ENCODE results near the gene HES2. TPM values are rescaled to one million over a fixed set of nuclear protein-coding genes. Genes with fewer than 3 reads are reported as not detected.

The HES2 gene
- total RNA-seq, 2 donors from 2014 or later, result 0.14 TPM; not detected in 1

DNA sequence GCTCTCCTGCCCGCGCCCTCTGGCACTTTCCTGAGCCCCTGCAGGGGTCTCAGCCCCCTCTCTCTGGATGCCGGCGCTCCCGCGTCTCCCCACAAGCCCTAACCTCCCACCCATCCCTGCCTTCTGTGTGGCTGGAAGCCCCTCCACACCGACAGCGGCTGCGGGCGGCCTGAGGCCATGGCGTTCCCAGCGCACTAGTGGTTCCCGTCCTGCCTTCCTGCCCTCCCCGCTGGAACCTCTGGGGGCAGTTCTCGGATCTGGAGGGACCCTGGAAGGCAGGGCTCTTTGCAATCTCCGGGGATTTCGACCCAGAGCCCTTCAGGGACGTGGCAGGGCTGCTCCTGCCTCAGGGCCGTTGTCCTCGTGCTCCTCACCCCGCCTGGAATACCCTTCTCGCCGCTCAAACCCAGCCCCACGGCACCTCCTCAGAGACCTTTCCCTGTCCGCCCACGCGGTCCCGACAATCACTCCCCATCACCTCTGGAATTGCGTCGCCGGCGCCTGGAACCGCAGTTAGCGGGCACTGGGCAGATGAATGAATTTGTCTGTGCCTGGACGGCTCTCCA is 4.4 kb upstream of the HES2 start:
- DNase-seq (ENCODE audit: low spot score), result no peak
- intact Hi-C loops (cut with DNase I), result no loop called here

DNA sequence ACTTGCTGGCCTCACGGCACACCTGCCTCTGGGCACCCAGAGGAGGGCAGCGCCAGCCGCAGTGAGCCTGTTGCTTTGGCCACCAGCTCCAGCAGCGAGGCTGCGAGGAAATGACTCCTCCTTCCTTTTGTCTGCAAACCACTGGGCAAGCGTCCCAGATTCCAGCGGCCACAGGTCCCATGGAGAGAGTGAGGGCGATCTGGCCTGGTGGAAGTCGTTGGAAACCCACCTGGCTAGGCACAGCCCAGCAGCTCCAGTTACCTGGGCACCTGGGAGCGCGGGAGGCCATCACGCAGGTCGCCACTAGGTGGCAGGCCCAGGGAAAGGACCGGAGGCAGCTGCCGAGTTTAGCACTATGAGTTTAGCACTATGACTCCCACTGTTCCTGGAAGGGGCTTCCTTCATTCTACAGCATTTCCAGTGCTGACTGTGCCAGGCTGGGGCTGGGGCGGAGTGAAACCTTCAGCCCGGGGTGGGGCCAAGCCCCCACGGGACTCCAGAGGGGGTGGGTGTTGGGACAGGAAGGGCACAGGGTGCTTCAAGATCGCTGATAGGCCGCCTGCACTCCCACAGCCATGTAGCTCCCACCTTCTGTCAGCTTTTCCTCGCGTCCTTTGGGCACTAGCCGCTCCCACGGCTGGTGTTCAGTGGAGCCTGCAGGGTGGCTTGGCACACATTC is 3.7 kb upstream of the HES2 start:
- intact Hi-C loops (cut with DNase I), result no loop called here
- no peak for DNase-seq (ENCODE audit: low spot score)

DNA sequence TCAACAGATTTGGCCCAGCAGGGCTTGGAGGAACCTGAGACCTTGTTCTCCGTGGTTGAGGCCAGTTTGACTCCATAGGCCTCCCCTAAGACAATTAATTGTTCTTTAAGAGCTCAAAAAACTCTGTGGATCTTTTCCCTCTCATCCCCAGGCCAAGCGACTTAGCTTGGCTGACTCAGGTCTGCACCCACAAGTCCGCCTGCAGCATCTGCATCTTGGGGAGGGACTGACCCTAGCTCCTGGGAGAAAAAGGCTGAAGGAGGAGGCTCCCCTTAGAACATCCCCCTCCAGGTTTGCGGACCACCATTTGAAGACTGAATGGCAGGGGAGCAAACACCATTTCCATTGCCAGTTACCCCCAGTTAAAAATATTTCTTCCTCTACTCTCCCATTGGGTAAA is 1.5 kb upstream of the HES2 start:
- no peak for DNase-seq (ENCODE audit: low spot score)
- intact Hi-C loops (cut with DNase I), result no loop called here

DNA sequence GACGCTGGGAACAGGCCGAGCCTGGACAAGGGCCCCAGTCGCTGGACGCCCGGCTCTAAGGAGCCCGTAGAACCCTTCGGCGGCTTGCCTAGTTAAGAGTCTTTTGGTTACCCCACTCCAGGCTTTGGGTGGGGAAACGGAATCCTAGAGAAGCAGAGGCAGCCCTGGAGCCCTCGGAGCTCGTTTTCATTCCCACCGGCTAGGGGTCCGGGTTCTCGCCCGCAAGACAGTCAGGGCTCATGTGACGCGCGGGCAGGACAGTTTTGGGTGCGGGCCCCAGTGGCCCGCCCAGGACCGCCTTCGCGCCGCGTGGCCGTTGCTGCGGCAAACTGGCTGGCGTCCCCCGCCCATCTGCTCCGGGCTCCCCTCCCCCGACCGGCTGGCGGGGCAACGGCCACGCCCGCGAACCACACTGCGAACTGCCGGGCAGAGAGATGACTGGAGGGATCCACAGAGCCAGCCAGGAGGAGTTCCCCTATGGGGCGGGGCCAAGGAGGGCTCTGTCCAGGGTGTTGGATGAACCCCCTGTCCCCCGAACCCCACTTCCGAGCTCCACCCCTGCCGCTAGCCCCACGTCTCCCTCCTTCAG is 829 bp upstream of the HES2 start:
- DNase-seq (ENCODE audit: low spot score), result no peak
- intact Hi-C loops (cut with DNase I), result no loop called here

DNA sequence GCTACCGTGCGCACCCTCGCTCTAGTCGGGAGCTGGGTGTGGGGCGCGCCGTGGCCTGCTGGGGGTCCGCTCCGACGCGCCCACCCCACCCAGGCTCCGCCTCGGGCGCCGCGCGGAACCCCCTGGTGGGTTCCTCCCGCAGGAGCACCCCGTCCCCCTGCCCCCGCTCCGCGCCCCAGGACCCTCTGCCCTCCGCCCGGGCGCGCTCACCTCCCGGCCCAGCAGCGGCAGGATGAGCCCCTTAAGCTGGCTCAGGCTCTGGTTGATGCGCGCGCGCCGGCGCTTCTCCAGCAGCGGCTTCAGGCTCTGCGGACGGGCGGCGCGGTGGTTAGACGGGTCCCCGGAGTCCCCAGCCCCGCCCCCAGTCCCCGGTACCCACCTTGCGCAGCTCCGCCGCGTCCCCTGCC is 319 bp downstream of the HES2 start:
- intact Hi-C loops (cut with DNase I), result no loop called here
- no peak for DNase-seq (ENCODE audit: low spot score)

DNA sequence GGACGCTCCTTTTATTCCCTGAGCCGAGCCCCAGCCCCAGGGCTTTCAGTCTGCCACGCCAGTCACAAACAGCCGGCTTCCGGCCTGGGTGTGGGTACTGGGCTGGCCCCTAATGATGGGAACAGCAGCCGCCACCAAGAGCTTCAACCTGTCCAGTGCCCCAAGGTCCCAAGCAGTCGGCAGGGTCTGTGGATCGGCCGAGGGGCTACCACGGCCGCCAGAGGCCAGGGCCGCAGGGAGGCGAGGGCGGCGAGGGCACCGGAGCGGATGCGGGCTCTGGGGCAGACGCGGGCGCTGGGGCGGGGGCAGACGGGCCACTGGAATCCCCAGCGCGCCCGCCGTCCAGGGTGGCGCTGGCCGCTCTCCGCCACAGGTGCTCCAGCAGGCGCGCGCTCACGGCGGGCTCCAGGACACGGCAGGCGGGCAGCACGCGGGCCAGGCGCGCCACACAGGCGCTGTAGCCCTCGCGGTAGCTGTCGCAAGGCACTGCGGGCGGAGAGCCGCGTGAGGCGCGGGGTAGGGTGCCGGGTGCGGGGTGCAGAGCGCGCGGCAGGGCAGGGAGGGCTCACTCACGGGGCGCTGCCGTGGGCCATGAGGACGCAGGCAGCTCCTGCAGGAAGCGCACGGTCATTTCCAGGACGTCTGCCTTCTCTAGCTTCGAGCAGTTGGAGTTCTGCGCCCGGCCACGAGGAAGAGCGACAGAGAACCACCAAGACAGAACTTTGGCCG is 887 bp downstream of the HES2 start:
- intact Hi-C loops (cut with DNase I), result no loop called here
- no peak for DNase-seq (ENCODE audit: low spot score)

DNA sequence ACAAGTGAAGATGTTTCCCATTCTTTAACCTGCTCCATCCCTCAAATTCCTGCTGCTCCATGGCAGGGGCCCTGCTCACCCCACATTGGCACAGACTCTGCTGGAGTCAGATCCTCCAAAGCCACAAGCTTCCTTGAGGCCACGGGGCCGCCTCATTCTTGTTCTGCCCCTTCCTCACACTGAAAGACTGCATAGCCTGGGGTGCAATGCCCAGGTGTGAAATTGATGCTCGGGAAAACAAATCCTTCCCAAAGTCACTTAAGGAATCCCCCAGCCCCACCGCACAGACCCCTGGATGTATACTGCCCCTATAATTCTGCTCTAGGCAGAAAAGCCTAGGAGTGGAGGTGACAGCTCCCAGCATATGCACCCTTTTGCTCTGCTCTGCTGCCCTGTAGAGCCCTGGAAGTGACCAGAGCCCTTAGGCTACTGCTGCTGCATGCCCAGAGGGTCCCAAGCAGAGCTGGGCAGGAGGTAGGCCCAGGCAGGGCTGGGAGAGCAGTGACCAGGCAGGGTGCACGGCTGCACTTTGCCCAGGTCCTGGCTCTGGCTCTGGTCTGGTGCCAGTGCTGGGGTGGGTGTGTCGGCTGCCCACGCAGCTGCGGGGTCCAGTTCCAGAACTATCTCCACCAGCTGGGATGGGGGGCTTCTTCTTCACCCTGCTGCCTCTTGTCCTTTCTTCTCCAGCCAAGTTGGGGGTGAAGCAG is 1.6 kb downstream of the HES2 start:
- no peak for DNase-seq (ENCODE audit: low spot score)
- intact Hi-C loops (cut with DNase I), result no loop called here

DNA sequence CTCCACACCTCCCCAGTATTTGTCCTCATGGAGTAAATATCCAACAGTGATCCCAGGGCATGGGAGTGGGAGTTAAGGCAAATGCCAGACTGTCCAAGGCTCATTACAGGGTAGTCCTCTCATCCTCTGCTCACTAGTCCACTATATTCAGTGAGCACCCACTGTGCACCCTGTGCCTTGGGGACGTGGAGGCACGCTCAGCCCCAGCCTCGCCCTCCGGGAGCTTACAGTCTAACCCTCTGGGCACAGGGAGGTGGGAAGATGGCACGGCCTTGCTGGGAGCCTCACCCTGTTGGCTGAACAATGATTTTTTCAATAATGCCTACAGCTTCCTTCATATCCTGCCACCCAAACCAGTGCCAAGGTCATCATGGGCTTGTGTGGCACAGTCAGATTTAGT is 2.8 kb downstream of the HES2 start:
- no peak for DNase-seq (ENCODE audit: low spot score)
- intact Hi-C loops (cut with DNase I), result no loop called here

DNA sequence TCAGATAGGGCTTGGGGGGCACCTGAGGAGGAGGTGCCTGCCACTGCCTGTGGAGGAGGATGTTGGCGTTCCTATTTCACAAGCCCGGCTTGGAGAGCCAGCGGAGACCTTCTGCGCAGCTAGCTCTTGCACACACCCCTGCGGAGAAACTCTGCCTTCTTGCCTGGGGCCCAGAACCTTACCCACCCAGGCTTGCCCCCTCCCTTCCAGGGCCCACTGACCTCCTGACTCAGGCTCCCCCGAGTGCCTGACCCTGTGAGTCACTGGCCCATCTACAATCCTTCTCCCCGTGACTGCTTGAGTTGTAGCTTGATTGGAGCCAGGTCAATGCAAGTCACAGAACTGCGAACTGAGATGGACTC is 3.4 kb downstream of the HES2 start:
- no peak for DNase-seq (ENCODE audit: low spot score)
- intact Hi-C loops (cut with DNase I), result no loop called here

DNA sequence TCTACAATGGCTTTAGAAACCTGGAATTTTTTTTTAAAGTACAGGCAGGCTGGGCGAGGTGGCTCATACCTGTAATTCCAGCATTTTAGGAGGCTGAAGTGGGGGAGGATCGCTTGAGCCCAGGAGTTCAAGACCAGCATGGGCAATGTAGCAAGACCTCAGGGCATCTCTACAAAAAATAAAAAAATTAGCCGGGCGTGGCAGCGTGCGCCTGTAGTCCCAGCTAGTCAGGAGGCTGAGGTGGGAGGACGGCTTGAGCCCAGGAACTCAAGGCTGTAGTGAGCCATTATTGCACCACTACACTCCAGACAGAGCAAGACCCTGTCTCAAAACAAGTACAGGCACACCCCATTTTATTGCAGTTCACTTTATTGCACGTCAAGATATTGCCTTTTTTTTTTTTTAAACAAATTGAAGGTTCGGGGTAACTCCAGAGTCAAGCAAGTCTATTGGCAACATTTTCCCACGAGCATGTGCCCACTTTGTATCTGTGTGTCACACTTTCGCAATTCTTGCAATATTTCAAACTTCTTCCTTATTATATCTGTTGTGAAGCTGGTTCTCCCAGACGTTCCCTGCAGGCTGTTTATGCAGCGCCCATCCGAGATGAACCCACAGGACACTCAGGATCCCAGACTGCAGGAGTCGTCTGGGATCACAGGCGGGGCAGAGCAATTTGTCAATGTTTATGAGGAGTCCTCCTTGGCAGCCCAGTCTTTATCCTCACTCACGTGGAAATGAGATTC is 4.7 kb downstream of the HES2 start:
- intact Hi-C loops (cut with DNase I), result no loop called here
- DNase-seq (ENCODE audit: low spot score), result no peak

DNA sequence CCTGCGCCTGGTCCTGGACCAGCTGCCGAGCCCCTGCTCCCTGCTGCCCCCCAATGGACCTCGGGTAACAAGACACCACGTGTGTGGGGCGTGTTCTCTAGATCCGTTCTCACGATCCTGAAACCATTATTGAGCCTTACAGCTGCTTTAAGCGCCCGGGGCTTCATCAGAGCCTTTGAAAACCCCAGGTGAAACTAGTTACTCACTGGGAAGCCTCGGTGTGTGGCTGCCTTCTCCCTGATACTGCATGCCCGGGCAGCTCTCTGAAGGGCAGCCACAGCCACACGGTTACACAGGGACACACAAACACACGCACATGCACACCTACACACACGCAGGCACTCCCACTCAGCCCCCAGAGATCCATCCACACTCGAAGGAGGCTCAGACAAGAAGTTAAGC is 5.3 kb downstream of the HES2 start:
- DNase-seq (ENCODE audit: low spot score), result no peak
- intact Hi-C loops (cut with DNase I), result no loop called here

DNA sequence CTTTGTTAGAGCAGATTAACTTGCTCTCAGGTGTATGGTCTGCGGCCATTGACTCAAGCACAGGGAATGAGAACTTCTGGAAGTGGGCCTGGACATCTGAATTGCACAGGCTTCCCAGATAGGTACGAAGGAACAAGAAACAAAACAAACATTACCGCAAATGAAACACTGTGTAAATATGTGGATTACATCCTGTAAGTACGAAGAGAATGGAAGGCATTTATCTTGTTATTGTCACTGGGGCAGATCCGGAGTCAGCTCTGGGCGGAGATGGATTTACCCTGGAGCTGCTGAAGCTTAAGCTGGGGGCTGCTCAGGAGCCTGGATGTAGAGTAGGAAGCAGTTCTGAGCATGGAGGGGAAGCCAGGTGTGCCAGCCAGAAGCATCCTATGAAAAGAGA is 6.8 kb downstream of the HES2 start:
- DNase-seq (ENCODE audit: low spot score), result no peak
- intact Hi-C loops (cut with DNase I), result no loop called here

DNA sequence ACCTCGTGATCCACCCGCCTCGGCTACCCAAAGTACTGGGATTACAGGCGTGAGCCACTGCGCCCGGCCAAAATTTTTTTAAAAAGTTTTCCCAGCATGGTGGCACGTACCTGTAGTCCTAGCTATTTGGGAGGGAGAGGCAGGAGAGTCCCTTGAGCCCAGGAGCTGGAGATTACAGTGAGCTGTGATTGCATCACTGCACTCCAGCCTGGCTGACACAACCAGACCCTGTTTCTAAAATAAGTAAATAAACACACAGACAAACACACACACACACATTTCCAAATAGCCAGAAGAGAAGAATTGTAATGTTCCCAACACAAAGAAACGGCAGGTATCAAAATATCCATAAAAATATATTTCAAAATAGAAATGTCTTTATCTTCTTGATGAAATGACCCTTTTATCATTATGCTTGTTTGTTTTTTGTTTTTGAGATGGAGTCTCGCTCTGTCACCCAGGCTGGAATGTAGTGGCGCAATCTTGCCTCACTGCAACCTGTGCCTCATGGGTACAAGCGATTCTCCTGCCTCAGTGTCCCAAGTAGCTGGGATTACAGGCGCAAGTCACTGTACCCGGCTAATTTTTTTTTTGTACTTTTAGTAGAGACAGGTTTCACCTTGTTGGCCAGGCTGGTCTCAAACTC is 9.3 kb downstream of the HES2 start:
- no peak for DNase-seq (ENCODE audit: low spot score)
- intact Hi-C loops (cut with DNase I), result no loop called here

DNA sequence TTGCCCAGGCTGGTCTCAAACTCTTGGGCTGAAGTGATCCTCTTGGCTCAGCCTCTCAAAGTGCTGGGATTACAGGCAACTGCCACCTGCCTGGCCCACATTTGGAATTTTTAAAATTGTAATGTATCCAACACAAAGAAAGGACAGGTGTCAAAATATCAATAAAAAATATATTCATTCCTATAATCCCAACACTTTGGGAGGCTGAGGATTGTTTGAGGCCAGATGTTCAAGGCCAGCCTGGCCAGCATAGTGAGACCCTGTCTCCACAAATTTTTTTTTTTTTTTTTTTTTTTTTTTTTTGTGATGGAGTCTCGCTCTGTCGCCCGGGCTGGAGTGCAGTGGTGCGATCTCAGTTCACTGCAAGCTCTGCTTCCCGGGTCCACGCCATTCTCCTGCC is 10.0 kb downstream of the HES2 start:
- intact Hi-C loops (cut with DNase I), result loop anchor here (5.0 to 10.0 kb wide), 2 partner anchors 162 to 345 kb away; no protein-coding TSS in a partner anchor
- DNase-seq (ENCODE audit: low spot score), result no peak

DNA sequence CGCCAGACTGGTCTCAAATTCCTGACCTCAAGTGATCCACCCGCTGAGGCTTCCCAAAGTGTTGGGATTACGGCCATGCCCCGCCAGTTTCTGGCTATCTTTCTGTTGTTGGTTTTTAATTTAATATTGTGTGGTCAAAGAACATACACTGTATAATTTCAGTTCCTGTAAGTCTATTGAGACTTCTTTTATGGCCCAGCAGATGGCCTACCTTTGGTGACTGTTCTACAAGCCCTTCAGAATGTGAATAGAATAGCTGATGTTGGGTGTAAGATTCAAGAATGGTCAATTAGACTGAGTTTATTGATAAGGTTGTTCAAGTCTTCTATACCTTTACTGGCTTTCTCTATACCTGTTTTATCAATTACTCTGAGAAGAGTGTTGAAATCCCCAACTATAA is 10.7 kb downstream of the HES2 start:
- intact Hi-C loops (cut with DNase I), result loop anchor here (5.0 to 10.0 kb wide), 2 partner anchors 162 to 344 kb away; no protein-coding TSS in a partner anchor
- DNase-seq (ENCODE audit: low spot score), result no peak

DNA sequence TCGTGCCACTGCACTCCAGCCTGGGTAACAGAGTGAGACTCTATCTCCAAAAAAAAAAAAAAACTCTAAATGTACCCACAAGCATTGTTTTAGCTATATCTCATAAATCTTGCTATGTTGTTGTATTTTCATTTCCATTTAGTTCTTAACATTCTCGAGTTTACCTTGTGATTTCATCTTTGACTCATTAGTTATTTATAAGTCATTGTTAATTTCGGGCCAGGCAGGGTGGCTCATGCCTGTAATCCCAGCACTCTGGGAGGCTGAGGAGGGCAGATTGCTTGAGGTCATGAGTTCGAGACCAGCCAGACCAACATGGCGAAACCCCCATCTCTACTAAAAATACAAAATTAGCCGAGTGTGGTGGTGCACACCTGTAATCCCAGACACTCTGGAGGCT is 11.7 kb downstream of the HES2 start:
- intact Hi-C loops (cut with DNase I), result loop anchor here (5.0 to 10.0 kb wide), 2 partner anchors 161 to 343 kb away; no protein-coding TSS in a partner anchor
- no peak for DNase-seq (ENCODE audit: low spot score)

DNA sequence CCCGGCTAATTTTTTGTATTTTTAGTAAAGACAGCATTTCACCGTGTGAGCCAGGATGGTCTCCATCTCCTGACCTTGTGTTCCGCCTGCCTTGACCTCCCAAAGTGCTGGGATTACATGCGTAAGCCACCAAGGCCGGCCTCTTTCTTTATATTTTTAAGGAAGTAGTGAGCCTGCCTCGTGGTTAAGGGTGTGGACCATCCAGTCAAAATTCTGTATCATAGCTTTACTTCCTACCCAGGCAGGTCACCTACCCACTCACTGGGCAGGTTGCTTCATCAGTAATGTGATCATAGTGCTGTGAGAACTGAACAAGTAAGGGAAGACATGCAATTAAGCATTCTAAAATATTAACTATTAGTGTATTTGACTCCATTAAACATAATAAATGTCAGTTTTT is 18.0 kb downstream of the HES2 start:
- intact Hi-C loops (cut with DNase I), result loop anchor here (5.0 to 10.0 kb wide), 2 partner anchors 34 to 337 kb away; no protein-coding TSS in a partner anchor
- DNase-seq (ENCODE audit: low spot score), result no peak

DNA sequence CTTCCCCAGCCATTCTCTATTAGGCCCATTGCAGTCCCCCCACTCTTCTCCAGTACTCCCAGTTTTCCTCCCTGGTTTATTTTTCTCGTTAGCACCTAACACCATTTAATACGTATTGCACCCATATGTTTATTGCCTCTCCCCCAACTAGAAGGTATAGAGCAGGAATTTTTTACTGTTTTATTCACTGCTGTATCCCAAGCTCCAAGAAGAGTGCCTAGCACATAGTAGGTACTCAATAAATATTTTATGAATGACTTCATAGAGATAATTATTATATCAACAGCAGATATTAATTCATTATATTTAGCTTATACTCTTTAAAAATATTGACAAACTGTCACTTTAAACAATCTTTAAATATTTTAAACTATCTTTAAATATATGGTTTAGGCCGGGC is 20.4 kb downstream of the HES2 start:
- no peak for DNase-seq (ENCODE audit: low spot score)
- intact Hi-C loops (cut with DNase I), result no loop called here
